Endothelial cell of umbilical vein (primary cell): ENCODE results near the gene UBE3A. TPM values are rescaled to one million over a fixed set of nuclear protein-coding genes. Genes with fewer than 3 reads are reported as not detected.

Experiments used
- BruUV-seq: library from RNA; stranded (reverse); fragments of 400-500 nt; replicated peaks from 2 replicates; lab custom pipeline; 2021; lab: Mats Ljungman, UMichigan
- CTCF ChIA-PET: fragments of 300-600, 350-600 bp; sonication (Branson Sonifier 250); formaldehyde crosslinking; loops from one replicate; lab custom pipeline; 2021; ENCODE audit warnings: antibody characterized with exemption, inconsistent platforms; lab: Charles Lee
- POLR2A ChIA-PET: fragments of 300-600, 350-600 bp; sonication (Branson Sonifier 250); formaldehyde crosslinking; loops from one replicate; lab custom pipeline; 2021; ENCODE audit warnings: antibody characterized with exemption, inconsistent platforms; lab: Charles Lee
- DNase-seq: peaks from one replicate; pipeline ENCODE4 v3.0.0-alpha.2; 2011; ENCODE audit warnings: low read depth, low spot score
- FAIRE-seq: peaks from 2 replicates; lab custom pipeline; 2011; peaks lifted over from hg19 to GRCh38; lab: Jason Lieb, UNC
- H2AFZ ChIP-seq: 2 replicates; pipeline ENCODE4 v1.6.0; 2012; ENCODE audit warnings: low read depth, low read length, control low read depth, inconsistent platforms
- H3K27ac ChIP-seq: 2 replicates; pipeline ENCODE4 v1.5.1; 2011; ENCODE audit warnings: low read depth, mild to moderate bottlenecking, control low read depth, low read length, moderate library complexity; ENCODE audit not compliant: insufficient read depth
- H3K27me3 ChIP-seq, 2 experiments: 2 replicates each; pipeline versions ENCODE4 v1.6.0 to v1.6.1; 2011; ENCODE audit warnings: low read length in 2 of 2, mixed read lengths in 1 of 2; ENCODE audit not compliant: control insufficient read depth in 2 of 2, insufficient read depth in 2 of 2
- H3K36me3 ChIP-seq, 2 experiments: 2 replicates in 1 of 2; 3 replicates in 1 of 2; pipeline ENCODE4 v1.5.1; 2011; ENCODE audit warnings: low read length in 2 of 2, mild to moderate bottlenecking in 1 of 2, moderate library complexity in 1 of 2; ENCODE audit not compliant: control insufficient read depth in 2 of 2, insufficient read depth in 2 of 2; ENCODE audit errors: extremely low read depth in 1 of 2
- H3K4me1 ChIP-seq: 3 replicates; pipeline ENCODE4 v1.5.1; 2011; ENCODE audit warnings: mild to moderate bottlenecking, low read length; ENCODE audit not compliant: control insufficient read depth, insufficient read depth; ENCODE audit errors: extremely low read depth
- H3K4me2 ChIP-seq: 2 replicates; pipeline ENCODE4 v1.6.1; 2011; ENCODE audit warnings: low read length, control low read depth, mixed read lengths; ENCODE audit not compliant: insufficient read depth
- H3K4me3 ChIP-seq, 3 experiments: fragments of 200-600 bp in 1 of 3; sonication (generic), shearing (Covaris generic) in 1 of 3; replicated peaks in 1 of 3; 2 replicates each; pipeline ENCODE4 v1.5.1; 2011 to 2016; ENCODE audit warnings: control low read depth in 3 of 3, low read length in 3 of 3, mild to moderate bottlenecking in 2 of 3, inconsistent platforms in 1 of 3, low read depth in 1 of 3, moderate library complexity in 1 of 3; ENCODE audit not compliant: insufficient read depth in 1 of 3
- H3K79me2 ChIP-seq: 2 replicates; pipeline ENCODE4 v1.6.0; 2012; ENCODE audit warnings: low read length, inconsistent platforms; ENCODE audit not compliant: control insufficient read depth, insufficient read depth
- H3K9ac ChIP-seq: replicated peaks from 2 replicates; pipeline ENCODE3; 2011; ENCODE audit warnings: low read length, control low read depth; ENCODE audit not compliant: insufficient read depth; ENCODE audit errors: extremely low read depth
- H3K9me1 ChIP-seq: replicated peaks from 3 replicates; pipeline ENCODE4 v1.6.0; 2011; ENCODE audit warnings: mild to moderate bottlenecking, low read length; ENCODE audit not compliant: control insufficient read depth, insufficient read depth; ENCODE audit errors: extremely low read depth
- H3K9me3 ChIP-seq: replicated peaks from 2 replicates; pipeline ENCODE4 v1.5.1; 2012; ENCODE audit warnings: low read length, inconsistent platforms; ENCODE audit not compliant: control insufficient read depth, insufficient read depth
- H4K20me1 ChIP-seq: replicated peaks from 2 replicates; pipeline ENCODE3; 2011; ENCODE audit warnings: mild to moderate bottlenecking, low read length; ENCODE audit not compliant: control insufficient read depth, insufficient read depth; ENCODE audit errors: extremely low read depth
- EZH2 ChIP-seq: IDR thresholded peaks from 2 replicates; pipeline ENCODE4 v1.6.1; 2012; ENCODE audit warnings: borderline replicate concordance, low read depth, mild to moderate bottlenecking, moderate library complexity, low read length, inconsistent platforms; ENCODE audit not compliant: severe bottlenecking
- FOS ChIP-seq: IDR thresholded peaks from 2 replicates; pipeline ENCODE4 v1.6.1; 2011; ENCODE audit warnings: mild to moderate bottlenecking, low read length, moderate library complexity, borderline replicate concordance; ENCODE audit not compliant: insufficient read depth
- GATA2 ChIP-seq: IDR thresholded peaks from 2 replicates; pipeline ENCODE4 v1.7.0; 2011; ENCODE audit warnings: low read depth, mild to moderate bottlenecking, moderate library complexity, mixed read lengths, low read length; ENCODE audit not compliant: insufficient read length, insufficient read depth
- JUN ChIP-seq: IDR thresholded peaks from 2 replicates; pipeline ENCODE4 v1.6.1; 2011; ENCODE audit warnings: borderline replicate concordance, low read depth; ENCODE audit not compliant: insufficient read length, insufficient read depth
- MYC ChIP-seq: IDR thresholded peaks from one replicate; pipeline ENCODE4 v1.6.1; 2011; ENCODE audit warnings: mild to moderate bottlenecking, low read depth, low read length
- POLR2A ChIP-seq: IDR thresholded peaks from 2 replicates; pipeline ENCODE4 v1.6.1; 2012; ENCODE audit warnings: low read depth, mild to moderate bottlenecking, control low read depth, low read length
- POLR2AphosphoS5 ChIP-seq: IDR thresholded peaks from 2 replicates; pipeline ENCODE4 v1.6.1; 2012; ENCODE audit warnings: low read depth, mild to moderate bottlenecking, control low read depth, low read length, moderate library complexity; ENCODE audit not compliant: insufficient read depth
- dilution Hi-C: fragments of 300-500 bp; cut with MboI; formaldehyde crosslinking; loops from one replicate; pipeline ENCODE4 v1.15.0; 2019; ENCODE audit warnings: low sequenced_read_pairs; ENCODE audit not compliant: extremely low pct_ligation_motif_present
- intact Hi-C: fragments of 100-400 bp; cut with micrococcal nuclease; formaldehyde crosslinking; loops from one replicate; pipeline ENCODE4 v1.10.0; 2022
- polyA plus RNA-seq, 4 experiments: library from polyadenylated mRNA; depleted of rRNA in 3 of 4; stranded (reverse) in 3 of 4; unstranded in 1 of 4; fragments of >200 nt; gene quantifications; 2 replicates each; pipeline versions ENCODE4 v1.2.1 to v1.2.3, GENCODE V29; 2011 to 2012; ENCODE audit warnings: missing spikeins in 1 of 4
- total RNA-seq: library from RNA; stranded (reverse); gene quantifications from 2 replicates; pipeline ENCODE4 v1.2.3, GENCODE V29; 2021
- TF ChIP-seq, protein P1 (sequence below), 2 donors: IDR thresholded peaks; 1 replicate in 1 of 2; 2 replicates in 1 of 2; pipeline ENCODE4 v1.5.1; 2011; ENCODE audit warnings: low read length in 2 of 2, mild to moderate bottlenecking in 2 of 2, moderate library complexity in 2 of 2, control low read depth in 1 of 2, inconsistent platforms in 1 of 2, low read depth in 1 of 2; ENCODE audit not compliant: insufficient read depth in 1 of 2; ENCODE audit errors: extremely low read depth in 1 of 2
- TF ChIP-seq, protein P2 (sequence below): IDR thresholded peaks from 2 replicates; pipeline ENCODE4 v1.6.1; 2011; ENCODE audit not compliant: insufficient read depth, insufficient read length

The UBE3A gene
- total and polyA plus RNA-seq, 2 donors (not counting 3 experiments of a cell fraction or from before 2014, with no cell fraction given), result 8.5 to 69.3 TPM

DNA sequence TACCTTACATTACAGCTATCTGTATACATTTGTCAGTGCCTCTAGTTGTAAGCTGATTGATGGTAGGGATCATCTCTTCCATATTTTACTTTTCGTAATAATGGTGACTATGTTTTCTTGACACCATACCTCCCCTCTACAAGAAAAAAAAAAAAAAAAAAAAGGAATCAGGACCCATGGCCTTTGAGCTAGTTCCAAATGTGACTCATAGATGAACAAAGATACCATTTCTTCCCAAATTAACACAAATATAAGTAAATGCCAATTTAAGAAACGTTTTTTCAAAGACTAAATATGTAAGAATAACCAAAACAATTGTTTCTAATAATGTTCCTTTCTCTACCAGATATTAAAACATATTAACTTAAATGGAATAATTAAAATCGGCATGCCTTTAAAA is 23.1 kb downstream of the UBE3A start:
- Histone ChIP-seq H3K79me2 (peaks cover 100% of the 10 kb centered on the region), H3K9ac (no peak overlapping the region), H3K27me3 (no peaks in the 10 kb centered on the region), H3K27ac (no peak overlapping the region), H2AFZ (no peak overlapping the region), H3K4me2 (no peak overlapping the region), H3K4me3 (no peak overlapping the region), H3K9me3 (no peaks in the 10 kb centered on the region), H4K20me1 (peaks cover 32% of the 10 kb centered on the region), H3K36me3 (no peaks in the 10 kb centered on the region), H3K4me1 (peaks cover 3% of the 10 kb centered on the region), H3K9me1 (no peaks in the 10 kb centered on the region)
- no peak for FAIRE-seq
- TF ChIP-seq MYC (no peak), FOS (no peak), GATA2 (no peak), POLR2AphosphoS5 (no peak), POLR2A (no peak), JUN (no peak), EZH2 (no peak)
- TF ChIP-seq, protein P1, sequence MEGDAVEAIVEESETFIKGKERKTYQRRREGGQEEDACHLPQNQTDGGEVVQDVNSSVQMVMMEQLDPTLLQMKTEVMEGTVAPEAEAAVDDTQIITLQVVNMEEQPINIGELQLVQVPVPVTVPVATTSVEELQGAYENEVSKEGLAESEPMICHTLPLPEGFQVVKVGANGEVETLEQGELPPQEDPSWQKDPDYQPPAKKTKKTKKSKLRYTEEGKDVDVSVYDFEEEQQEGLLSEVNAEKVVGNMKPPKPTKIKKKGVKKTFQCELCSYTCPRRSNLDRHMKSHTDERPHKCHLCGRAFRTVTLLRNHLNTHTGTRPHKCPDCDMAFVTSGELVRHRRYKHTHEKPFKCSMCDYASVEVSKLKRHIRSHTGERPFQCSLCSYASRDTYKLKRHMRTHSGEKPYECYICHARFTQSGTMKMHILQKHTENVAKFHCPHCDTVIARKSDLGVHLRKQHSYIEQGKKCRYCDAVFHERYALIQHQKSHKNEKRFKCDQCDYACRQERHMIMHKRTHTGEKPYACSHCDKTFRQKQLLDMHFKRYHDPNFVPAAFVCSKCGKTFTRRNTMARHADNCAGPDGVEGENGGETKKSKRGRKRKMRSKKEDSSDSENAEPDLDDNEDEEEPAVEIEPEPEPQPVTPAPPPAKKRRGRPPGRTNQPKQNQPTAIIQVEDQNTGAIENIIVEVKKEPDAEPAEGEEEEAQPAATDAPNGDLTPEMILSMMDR (IDR thresholded peaks at IDR 0.05; ENCODE audit: extremely low read depth in 1 of 2, insufficient read depth in 1 of 2, low read depth in 1 of 2, low read length in 2 of 2), result no peak
- TF ChIP-seq, protein P2, sequence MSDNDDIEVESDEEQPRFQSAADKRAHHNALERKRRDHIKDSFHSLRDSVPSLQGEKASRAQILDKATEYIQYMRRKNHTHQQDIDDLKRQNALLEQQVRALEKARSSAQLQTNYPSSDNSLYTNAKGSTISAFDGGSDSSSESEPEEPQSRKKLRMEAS, result no peak
- POLR2A ChIA-PET, result no interaction called here
- dilution Hi-C loops, result no loop called here
- CTCF ChIA-PET, result interaction anchor here (0.6 kb wide), 1 partner anchor 15 kb away, joined by 3 read pairs; no protein-coding TSS in a partner anchor
- DNase-seq, result no peak
- intact Hi-C loops, result no loop called here
- no TSS peak for BruUV-seq
